ENCODE measurements around the gene LMX1B. TPM values are rescaled to one million over a fixed set of nuclear protein-coding genes. Genes with fewer than 3 reads are reported as not detected.

Gene LMX1B
- total and polyA plus RNA-seq, 7 donors = 0.12 to 1.4 (median 0.16) TPM; not detected in 2

- TF ChIP-seq CTCF (IDR thresholded peaks at IDR 0.05) (no peak), POLR2AphosphoS5 (IDR thresholded peaks at IDR 0.05) (no peak), EP300 (IDR thresholded peaks at IDR 0.05) (no peak)
- intact Hi-C loops (cut with DNase I) = no loop called here
Observed at GRCh38 chr9:126672634-126673284, 59.0 kb downstream of the LMX1B start.

DNA sequence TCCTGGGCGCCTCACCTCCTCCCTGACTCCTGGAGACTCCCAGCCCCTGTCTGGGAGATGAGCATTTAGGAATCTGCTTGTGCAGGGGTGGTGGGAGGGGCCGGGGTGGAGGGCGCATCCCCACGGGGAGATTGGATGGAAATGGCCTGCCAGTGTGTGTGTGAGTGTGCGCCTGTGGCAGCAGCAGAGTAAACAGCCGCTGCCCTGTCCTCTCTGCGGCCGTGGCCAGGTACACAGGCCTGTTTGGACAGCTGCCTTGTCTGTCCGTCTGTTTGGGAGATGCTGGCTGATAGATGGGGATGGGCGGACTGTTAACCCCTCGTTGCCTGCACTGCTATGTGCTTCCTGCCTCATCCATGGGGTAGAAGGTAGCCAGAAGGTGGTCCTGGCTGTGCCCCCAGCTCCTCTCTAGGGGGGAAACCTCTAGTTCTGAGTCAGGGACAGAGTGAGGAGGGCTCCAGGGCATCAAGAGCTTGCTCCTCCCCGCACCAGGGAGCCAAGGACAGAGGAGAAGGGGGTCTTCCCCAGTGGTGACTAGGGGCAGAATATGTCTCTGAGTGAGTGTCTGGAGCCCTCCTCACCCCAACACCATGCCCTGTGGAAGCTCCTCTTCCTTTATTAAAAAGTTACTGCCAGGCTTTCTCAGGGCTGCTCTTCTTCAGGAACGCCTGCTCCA, 60.1 kb downstream of the LMX1B start:
- no peak for TF ChIP-seq POLR2AphosphoS5 (IDR thresholded peaks at IDR 0.05)
- no peak for TF ChIP-seq EP300 (IDR thresholded peaks at IDR 0.05)
- TF ChIP-seq CTCF (IDR thresholded peaks at IDR 0.05) = no peak
- no peak for TF ChIP-seq POLR2A (IDR thresholded peaks at IDR 0.05)
- no peak overlapping the region for H3K4me3 ChIP-seq
- 11 to 17% methylated on average over 13 of the region's 13 CpGs for WGBS, 2 donors
- H3K27ac ChIP-seq = no peak overlapping the region
- peaks cover 21 to 95% (median 59%) of the 10 kb centered on the region in 3 donors for H3K27me3 ChIP-seq
- DNase-seq = no peak
- H3K9me3 ChIP-seq = no peaks in the 10 kb centered on the region
- H3K36me3 ChIP-seq = no peaks in the 10 kb centered on the region
- H3K4me1 ChIP-seq = no peaks in the 10 kb centered on the region
- intact Hi-C loops (cut with DNase I) = no loop called here

More at GRCh38 chr9:126672634-126673284, 59.0 kb downstream of the LMX1B start:
- Histone ChIP-seq H3K4me1 (no peaks in the 10 kb centered on the region), H3K36me3 (no peaks in the 10 kb centered on the region), H3K27me3 (peaks cover 21 to 91% (median 59%) of the 10 kb centered on the region in 3 donors), H3K9me3 (no peaks in the 10 kb centered on the region), H3K27ac (no peak overlapping the region), H3K4me3 (no peak overlapping the region)
- DNase-seq = no peak
- 61 to 74% methylated on average over 18 of the region's 18 CpGs for WGBS, 2 donors

DNA sequence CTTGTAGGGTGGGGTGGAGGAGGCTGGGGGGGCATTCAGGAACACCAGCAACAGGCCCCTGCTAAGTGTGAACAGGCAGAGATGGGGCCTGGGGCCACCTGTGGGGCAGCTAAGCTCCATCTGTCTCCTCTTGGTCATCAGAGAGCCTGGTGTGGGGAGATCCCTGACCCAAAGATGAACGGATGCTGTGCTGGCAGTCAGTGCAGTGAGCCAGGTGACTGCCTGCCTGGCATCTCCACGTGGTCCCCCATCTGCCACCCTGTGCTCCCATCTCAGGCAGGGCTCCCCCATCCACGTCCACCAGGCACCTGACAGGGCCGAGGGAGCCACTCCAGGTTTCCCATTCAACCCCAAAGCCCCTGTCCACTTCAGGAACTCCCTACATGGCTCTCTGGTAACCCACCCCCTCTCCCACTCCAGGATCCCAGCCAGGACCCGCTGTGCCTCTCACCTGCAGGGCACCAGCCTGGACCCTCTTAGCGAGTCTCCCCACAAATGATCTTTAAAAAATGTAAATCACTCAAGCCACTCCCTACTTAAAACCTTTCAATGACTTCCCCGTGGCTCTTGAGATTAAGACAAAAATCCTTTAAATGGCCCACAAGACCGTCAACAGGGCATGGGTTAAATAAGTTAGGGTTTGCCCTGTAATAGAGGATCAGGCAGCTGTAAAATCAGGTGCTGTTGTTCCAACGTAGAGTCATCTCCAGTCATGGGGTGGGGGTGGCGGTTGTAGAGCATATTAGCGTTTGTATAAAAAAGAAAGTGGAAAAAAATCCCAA, 60.8 kb downstream of the LMX1B start:
- Histone ChIP-seq H3K36me3 (no peaks in the 10 kb centered on the region), H3K9me3 (no peaks in the 10 kb centered on the region), H3K4me3 (no peak overlapping the region), H3K27me3 (peaks cover 21 to 94% (median 56%) of the 10 kb centered on the region in 3 donors), H3K27ac (no peak overlapping the region), H3K4me1 (no peaks in the 10 kb centered on the region)
- TF ChIP-seq POLR2A (IDR thresholded peaks at IDR 0.05) (no peak), POLR2AphosphoS5 (IDR thresholded peaks at IDR 0.05) (no peak), CTCF (IDR thresholded peaks at IDR 0.05) (no peak), EP300 (IDR thresholded peaks at IDR 0.05) (no peak)
- DNase-seq = no peak
- 18 to 23% methylated on average over 11 of the region's 11 CpGs for WGBS, 2 donors
- intact Hi-C loops (cut with DNase I) = no loop called here

DNA sequence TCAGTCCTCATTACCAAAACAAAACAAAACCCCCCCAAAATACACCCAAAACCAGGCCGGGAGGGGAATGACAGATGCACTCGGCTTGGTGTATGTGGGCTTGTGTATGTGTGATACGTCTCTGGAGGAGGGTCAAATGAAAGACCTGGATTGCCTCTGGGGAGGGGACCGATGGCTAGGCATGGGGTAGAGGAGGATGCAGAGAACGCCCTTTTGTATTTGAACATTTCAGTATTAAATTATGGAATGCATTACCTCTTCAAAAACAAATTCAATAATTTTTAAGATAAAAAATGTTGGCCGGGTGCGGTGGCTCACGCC, 61.4 kb downstream of the LMX1B start:
- H3K27ac ChIP-seq = no peak overlapping the region
- intact Hi-C loops (cut with DNase I) = no loop called here
- H3K4me1 ChIP-seq = no peaks in the 10 kb centered on the region
- TF ChIP-seq POLR2AphosphoS5 (IDR thresholded peaks at IDR 0.05) (no peak), CTCF (IDR thresholded peaks at IDR 0.05) (no peak), POLR2A (IDR thresholded peaks at IDR 0.05) (no peak), EP300 (IDR thresholded peaks at IDR 0.05) (no peak)
- peaks cover 21 to 93% (median 51%) of the 10 kb centered on the region in 3 donors for H3K27me3 ChIP-seq
- no peak for DNase-seq
- WGBS, 2 donors = 32 to 34% methylated on average over 8 of the region's 8 CpGs
- H3K4me3 ChIP-seq = no peak overlapping the region
- no peaks in the 10 kb centered on the region for H3K9me3 ChIP-seq
- H3K36me3 ChIP-seq = no peaks in the 10 kb centered on the region

All from sigmoid colon (tissue), 7 donors.